GM19351 (cell line): ENCODE results near the gene SYT13.
"Not testable (repeated sequence)": the region's sequence is repeated elsewhere in the genome, so short reads cannot be mapped to it uniquely, and the experiment has no call there.

Experiments
- ATAC-seq: cut with Tn5 transposase; IDR thresholded peaks from one replicate; pipeline ENCODE4 v1.9.1; 2021; ENCODE audit warnings: mild to moderate bottlenecking, moderate library complexity; ENCODE audit not compliant: unreplicated experiment

Gene SYT13

DNA sequence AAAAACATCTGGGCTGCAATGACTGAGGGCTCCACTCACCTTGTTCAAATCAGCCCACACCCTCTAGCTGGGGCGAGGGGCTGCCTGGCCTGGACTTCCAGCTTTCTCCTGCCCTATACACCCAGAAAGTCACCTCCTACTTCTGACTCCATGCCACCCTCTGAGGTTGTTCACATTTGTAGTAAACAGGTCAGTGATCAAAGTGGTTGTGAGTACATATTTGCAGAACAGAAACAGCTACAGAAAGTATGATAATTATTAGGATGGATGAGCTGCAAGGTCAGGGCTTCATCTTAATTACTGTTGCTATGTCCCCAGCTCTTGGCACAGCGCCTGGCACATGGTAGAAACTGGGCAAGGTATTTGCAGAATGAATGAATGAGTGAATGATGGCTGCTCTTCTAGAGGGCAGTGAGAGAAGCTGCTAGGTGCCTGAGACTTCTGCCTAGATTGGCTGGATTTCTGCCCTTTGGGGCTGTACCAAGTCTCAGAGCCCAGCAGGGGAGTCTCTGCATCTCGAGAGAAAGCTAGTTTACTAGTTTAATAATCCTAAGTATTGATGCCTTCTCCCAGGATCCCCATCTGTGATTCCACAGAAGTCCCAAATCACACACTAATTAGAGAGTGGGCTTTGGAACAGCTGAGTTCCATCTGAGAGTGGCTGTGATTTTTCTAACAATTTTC is 36.0 kb downstream of the SYT13 start:
- peak; percentile 54 for ATAC-seq

DNA sequence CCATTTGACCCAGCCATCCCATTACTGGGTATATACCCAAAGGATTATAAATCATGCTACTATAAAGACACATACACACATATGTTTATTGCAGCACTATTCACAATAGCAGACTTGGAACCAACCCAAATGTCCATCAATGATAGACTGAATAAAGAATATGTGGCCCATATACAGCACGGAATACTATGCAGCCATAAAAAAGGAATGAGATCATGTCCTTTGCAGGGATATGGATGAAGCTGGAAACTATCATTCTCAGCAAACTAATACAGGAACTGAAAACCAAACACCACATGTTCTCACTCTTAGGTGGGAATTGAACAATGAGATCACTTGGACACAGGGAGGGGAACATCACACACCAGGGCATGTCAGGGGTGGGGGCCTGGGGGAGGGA is 36.8 kb downstream of the SYT13 start:
- not testable (repeated sequence) for ATAC-seq

DNA sequence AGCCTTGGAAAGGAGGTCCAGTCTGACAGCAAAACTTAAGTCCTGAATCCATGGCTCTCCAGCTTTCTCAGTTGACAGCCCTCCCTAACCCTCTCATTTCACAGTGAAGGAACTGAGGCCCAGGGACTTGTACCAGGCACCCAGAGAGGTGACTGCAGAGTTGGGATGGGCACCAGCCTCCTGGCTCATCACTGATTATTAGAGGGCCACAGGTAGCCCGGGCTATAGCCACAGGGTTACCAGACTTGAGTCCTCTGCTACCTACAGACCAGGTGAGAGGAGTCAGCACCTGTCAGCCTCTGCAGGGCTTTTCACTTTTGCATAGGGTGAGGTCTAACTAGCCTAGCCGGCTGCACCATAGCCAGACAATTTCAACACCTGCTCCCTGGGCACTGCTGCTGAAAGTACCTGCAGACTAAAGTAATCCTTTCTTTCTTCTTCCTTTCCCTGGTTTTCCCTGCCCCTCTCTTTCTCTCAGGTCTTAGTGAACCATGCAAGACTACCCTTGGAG is 37.6 kb downstream of the SYT13 start:
- no peak for ATAC-seq

DNA sequence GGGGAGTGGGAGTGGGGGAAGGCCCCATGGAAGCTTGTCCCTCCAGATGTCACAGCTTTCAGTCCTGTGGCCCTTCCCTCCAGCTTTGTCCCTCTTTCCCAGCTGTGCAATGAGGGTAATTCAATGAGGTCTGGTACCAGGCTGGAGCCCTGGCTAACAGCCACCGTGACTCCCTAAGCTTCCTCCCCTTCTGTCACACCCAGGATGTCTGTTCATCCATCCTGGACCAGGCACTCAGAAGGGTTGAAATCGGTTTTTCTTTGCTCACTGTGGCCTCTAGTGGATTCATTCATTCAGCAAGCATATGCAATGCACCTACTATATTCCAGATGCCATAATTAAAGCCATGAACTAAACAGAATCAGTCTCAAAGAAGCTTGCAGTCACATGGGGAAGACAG is 38.7 kb downstream of the SYT13 start:
- no peak for ATAC-seq

GRCh38 chr11:45246241-45246640 is 39.9 kb downstream of the SYT13 start:
- ATAC-seq, result no peak

GRCh38 chr11:45245218-45246045 is 40.7 kb downstream of the SYT13 start:
- no peak for ATAC-seq

- ATAC-seq, result no peak
Measured at GRCh38 chr11:45243967-45244366, 42.2 kb downstream of the SYT13 start.

GRCh38 chr11:45239733-45240132 is 46.4 kb downstream of the SYT13 start:
- ATAC-seq, result no peak

GRCh38 chr11:45238724-45239123 is 47.4 kb downstream of the SYT13 start:
- ATAC-seq, result no peak

GRCh38 chr11:45237711-45238315 is 48.3 kb downstream of the SYT13 start:
- no peak for ATAC-seq

GRCh38 chr11:45234306-45235006 is 51.7 kb downstream of the SYT13 start:
- ATAC-seq, result no peak

GRCh38 chr11:45233804-45234170 is 52.4 kb downstream of the SYT13 start:
- no peak for ATAC-seq

- no peak for ATAC-seq
Measured at GRCh38 chr11:45233121-45233803, 52.9 kb downstream of the SYT13 start.

- no peak for ATAC-seq
Measured at GRCh38 chr11:45232341-45233080, 53.6 kb downstream of the SYT13 start.

- ATAC-seq, result no peak
Measured at GRCh38 chr11:45229401-45230020, 56.6 kb downstream of the SYT13 start.

DNA sequence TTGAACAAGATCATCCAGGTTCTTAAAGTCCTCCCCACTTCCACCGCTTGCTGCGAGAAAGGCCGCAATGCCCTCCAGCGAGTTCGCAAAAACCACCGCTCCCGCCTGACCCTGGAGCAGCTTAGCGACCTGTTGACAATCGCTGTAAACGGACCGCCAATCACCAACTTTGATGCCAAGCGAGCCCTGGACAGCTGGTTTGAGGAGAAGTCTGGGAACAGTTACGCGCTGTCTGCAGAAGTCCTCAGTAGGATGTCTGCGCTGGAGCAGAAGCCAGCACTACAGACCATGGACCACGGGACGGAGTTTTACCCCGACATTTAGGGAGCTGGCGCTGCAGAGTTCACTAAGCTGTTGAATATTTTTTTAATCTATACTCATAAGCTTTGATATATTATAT is 58.3 kb downstream of the SYT13 start:
- ATAC-seq, result no peak

- ATAC-seq, result no peak
Measured at GRCh38 chr11:45226901-45227300, 59.2 kb downstream of the SYT13 start.

DNA sequence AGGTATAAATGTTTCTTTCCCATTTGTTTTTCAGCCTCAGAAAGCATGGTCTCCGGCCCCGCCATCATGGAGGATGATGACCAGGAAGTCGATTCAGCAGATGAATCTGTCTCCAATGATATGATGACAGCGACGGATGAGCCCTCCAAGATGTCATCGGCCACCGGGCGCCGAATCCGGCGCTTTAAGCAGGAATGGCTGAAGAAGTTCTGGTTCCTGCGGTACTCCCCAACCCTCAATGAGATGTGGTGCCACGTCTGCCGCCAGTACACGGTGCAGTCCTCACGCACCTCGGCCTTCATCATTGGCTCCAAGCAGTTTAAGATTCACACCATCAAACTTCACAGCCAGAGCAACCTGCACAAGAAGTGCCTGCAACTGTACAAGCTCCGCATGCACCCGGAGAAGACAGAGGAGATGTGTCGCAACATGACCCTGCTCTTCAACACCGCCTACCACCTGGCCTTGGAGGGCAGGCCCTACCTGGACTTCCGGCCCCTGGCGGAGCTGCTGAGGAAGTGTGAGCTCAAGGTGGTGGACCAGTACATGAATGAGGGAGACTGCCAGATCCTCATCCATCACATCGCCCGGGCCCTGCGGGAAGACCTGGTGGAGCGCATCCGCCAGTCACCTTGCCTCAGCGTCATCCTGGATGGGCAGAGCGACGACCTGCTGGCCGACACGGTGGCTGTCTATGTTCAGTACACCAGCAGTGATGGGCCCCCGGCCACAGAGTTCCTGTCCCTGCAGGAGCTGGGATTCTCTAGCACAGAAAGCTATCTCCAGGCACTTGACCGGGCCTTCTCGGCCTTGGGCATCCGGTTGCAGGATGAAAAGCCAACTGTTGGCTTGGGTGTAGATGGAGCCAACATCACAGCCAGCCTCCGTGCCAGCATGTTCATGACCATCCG is 59.9 kb downstream of the SYT13 start:
- ATAC-seq, result no peak
